Upper lobe of right lung (tissue), 1 donor: ENCODE results near the gene RORC. TPM values are rescaled to one million over a fixed set of nuclear protein-coding genes. Genes with fewer than 3 reads are reported as not detected.
"Not testable (repeated sequence)": the region's sequence is repeated elsewhere in the genome, so short reads cannot be mapped to it uniquely, and the experiment has no call there.

ENCODE experiments used
- ATAC-seq: fragments of 200-7000 bp; cut with Tn5 transposase; one replicate; pipeline ENCODE4 v1.9.1; 2020; ENCODE audit warnings: mild to moderate bottlenecking, moderate library complexity
- DNase-seq: peaks from one replicate; pipeline ENCODE4 v3.0.0-alpha.2; 2020
- H3K27ac ChIP-seq: fragments of 200-600 bp; one replicate; pipeline ENCODE4 v1.8.0; 2022
- H3K27me3 ChIP-seq: fragments of 200-600 bp; one replicate; pipeline ENCODE4 v1.8.0; 2022; ENCODE audit warnings: mild to moderate bottlenecking
- H3K36me3 ChIP-seq: fragments of 200-600 bp; one replicate; pipeline ENCODE4 v1.8.0; 2022
- H3K4me1 ChIP-seq: fragments of 200-600 bp; one replicate; pipeline ENCODE4 v1.8.0; 2022
- H3K4me3 ChIP-seq: fragments of 200-600 bp; one replicate; pipeline ENCODE4 v1.8.0; 2022; ENCODE audit warnings: mild to moderate bottlenecking
- H3K9me3 ChIP-seq: fragments of 200-600 bp; one replicate; pipeline ENCODE4 v1.8.0; 2022
- intact Hi-C: fragments of 100-400 bp; cut with DNase I; formaldehyde crosslinking; loops from one replicate; pipeline ENCODE4 v1.11.0; 2022
- long read RNA-seq: library from polyadenylated mRNA; unstranded; transcript quantifications from one replicate; pipeline ENCODE4 v2.0.0, GENCODE V29; 2021
- total RNA-seq: library from RNA; stranded (reverse); fragmentation: NEBNext Ultra II Directional; extraction: Animal tissue kit (Norgen Biotek cat#: 25700); gene quantifications from one replicate; pipeline ENCODE4 v1.2.1, GENCODE V29; 2021
- TF ChIP-seq, protein P1 (sequence below): fragments of 200-600 bp; IDR thresholded peaks from one replicate; pipeline ENCODE4 v1.8.0; 2022; ENCODE audit warnings: antibody characterized with exemption
- donor health status: DM: no; HTN: yes; CAD: no; lungs with severe emphysema.

RORC gene
- 16.4 TPM for total RNA-seq
- long read RNA-seq, transcript RORC-201 (11 exons, 2,180 nt): major isoform, 10 of 12 reads
- long read RNA-seq, partial matches to known transcripts: 1 of 12 reads
- long read RNA-seq, other reads (novel, unspliced or antisense): 1 of 12 reads

DNA sequence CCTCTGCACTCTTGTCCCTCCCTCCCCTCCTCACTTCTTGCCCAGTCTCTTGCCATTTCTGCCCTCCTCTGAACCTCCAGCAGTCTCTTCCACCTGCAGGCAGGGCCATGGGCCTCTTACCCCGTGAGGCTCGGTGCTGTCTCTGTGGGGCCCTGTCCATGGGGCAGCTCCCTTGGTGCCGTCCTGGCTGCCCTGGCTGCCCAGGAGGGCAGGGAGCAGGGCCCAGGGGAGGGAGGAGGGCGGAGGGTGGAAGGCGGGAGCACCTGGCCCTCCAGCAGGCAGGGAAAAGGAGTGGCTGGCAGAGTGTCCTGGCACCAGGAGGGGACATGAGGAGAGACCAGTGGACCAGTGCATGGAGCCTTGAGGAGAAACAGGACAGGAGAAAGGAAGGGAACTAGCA, at the start of gene RORC:
RORC (minus strand) TSS at position 198 of the 400 bp plus-strand sequence; CDS start at position 160, 38 bp downstream.
- Histone ChIP-seq H3K27ac (peak within 1 kb of the TSS; percentile 63), H3K9me3 (no peaks in the 10 kb centered on the region), H3K36me3 (no peaks in the 10 kb centered on the region), H3K4me3 (peak within 1 kb of the TSS; percentile 54), H3K27me3 (no peaks in the 10 kb centered on the region), H3K4me1 (peaks cover 23% of the 10 kb centered on the region)
- peak; percentile 84 for ATAC-seq
- intact Hi-C loops: no loop called here
- TF ChIP-seq, protein P1, sequence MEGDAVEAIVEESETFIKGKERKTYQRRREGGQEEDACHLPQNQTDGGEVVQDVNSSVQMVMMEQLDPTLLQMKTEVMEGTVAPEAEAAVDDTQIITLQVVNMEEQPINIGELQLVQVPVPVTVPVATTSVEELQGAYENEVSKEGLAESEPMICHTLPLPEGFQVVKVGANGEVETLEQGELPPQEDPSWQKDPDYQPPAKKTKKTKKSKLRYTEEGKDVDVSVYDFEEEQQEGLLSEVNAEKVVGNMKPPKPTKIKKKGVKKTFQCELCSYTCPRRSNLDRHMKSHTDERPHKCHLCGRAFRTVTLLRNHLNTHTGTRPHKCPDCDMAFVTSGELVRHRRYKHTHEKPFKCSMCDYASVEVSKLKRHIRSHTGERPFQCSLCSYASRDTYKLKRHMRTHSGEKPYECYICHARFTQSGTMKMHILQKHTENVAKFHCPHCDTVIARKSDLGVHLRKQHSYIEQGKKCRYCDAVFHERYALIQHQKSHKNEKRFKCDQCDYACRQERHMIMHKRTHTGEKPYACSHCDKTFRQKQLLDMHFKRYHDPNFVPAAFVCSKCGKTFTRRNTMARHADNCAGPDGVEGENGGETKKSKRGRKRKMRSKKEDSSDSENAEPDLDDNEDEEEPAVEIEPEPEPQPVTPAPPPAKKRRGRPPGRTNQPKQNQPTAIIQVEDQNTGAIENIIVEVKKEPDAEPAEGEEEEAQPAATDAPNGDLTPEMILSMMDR: no peak
- peak; percentile 89 for DNase-seq

GRCh38 chr1:151875419-151876097, 44.0 kb upstream of the RORC start:
- no peaks in the 10 kb centered on the region for H3K9me3 ChIP-seq
- TF ChIP-seq, protein P1: no peak
- intact Hi-C loops: no loop called here
- peaks cover 20% of the 10 kb centered on the region for H3K36me3 ChIP-seq
- no peak overlapping the region for H3K27ac ChIP-seq
- no peaks in the 10 kb centered on the region for H3K27me3 ChIP-seq
- H3K4me1 ChIP-seq: no peaks in the 10 kb centered on the region
- DNase-seq (no peak), ATAC-seq (no peak)
- no peak overlapping the region for H3K4me3 ChIP-seq

DNA sequence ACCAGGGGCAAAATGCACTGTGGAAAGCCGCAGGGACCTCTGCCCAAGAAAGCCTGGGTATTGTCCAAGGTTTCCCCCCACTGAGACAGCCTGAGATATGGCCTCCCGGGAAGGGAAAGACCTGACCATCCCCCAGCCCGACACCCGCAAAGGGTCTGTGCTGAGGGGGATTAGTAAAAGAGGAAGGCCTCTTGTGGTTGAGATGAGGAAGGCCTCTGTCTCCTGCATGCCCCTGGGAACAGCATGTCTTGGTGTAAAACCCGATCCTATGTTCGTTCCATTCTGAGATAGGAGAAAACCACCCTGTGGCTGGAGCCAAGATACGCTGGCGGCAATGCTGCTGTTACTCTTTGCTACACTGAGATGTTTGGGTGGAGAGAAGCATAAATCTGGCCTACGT, 41.2 kb upstream of the RORC start:
- not testable (repeated sequence) for ATAC-seq

DNA sequence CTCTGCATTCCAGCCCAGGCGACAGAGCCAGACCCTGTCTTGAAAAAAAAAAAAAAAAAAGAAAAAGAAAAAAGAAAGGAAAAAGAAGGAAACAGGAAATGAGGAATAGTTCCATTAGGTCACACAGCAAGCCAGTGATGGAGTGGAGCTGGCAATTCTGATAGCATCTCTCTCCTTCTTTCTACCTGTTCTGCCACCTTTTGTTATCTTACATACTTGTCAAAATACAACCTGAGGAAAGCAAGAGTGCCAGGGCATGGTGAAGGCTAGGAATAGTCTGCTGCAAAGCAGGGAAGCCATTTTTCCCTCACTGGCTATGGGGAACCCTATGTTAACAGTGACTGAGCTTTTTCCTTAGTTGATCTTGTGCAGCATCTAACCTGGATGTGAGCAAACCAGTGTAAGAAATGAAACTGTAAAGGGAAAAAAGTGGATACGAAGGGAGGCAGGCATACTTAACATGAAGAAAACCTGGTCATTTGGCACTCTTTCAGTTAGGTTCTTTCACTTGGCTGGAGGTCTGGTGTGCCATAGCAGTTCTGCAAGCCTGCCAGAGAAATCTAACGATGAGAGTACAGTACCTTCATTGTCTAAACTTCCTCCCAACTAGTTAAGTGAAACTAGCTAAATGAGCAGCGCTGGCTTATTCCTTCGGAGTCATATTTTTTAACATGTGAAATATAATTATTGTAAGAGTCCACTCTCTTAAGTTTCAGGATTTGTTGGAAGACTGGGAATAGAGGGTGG, 39.9 kb upstream of the RORC start:
- H3K27me3 ChIP-seq: no peaks in the 10 kb centered on the region
- no peak overlapping the region for H3K4me3 ChIP-seq
- H3K36me3 ChIP-seq: peaks cover 20% of the 10 kb centered on the region
- no peaks in the 10 kb centered on the region for H3K9me3 ChIP-seq
- no peak overlapping the region for H3K27ac ChIP-seq
- ATAC-seq (no peak), DNase-seq (no peak)
- TF ChIP-seq, protein P1: no peak
- no peaks in the 10 kb centered on the region for H3K4me1 ChIP-seq
- intact Hi-C loops: no loop called here

More for the DNA sequence above, 41.2 kb upstream of the RORC start:
- intact Hi-C loops, H3K27ac ChIP-seq, H3K4me3 ChIP-seq, H3K9me3 ChIP-seq, H3K4me1 ChIP-seq, H3K27me3 ChIP-seq, DNase-seq: not testable (repeated sequence)
- H3K36me3 ChIP-seq: peaks cover 20% of the 10 kb centered on the region

DNA sequence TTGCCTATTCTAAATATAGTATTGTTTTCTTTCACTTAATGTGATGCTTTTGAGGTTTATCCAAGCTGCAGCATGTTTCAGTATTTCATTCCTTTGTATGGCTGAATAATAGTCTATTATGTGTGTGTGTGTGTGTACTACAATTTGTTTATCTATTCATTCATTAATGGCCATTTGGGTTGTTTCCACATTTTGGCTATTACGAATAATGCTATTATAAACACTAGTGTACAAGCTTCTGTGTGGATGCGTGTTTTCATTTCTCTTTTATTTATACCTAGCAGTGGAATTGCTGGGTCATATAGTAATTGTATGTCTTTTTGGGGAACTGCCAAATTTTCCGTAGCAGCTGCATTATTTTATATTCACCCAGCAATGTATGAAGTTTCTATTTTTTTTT, 36.9 kb upstream of the RORC start:
- Histone ChIP-seq H3K9me3 (no peaks in the 10 kb centered on the region), H3K27ac (no peak overlapping the region), H3K4me3 (no peak overlapping the region), H3K36me3 (peaks cover 3% of the 10 kb centered on the region), H3K4me1 (no peaks in the 10 kb centered on the region), H3K27me3 (no peaks in the 10 kb centered on the region)
- intact Hi-C loops: no loop called here
- TF ChIP-seq, protein P1: no peak
- ATAC-seq (no peak), DNase-seq (no peak)
